Measurements from ENCODE around the gene PARD3.

PARD3 gene

GRCh38 chr10:34169131-34169530 lies 646.0 kb downstream of the PARD3 start:
- DNase-seq, result no peak

- DNase-seq, result no peak
Measured at GRCh38 chr10:34168439-34168838, 646.7 kb downstream of the PARD3 start.

GRCh38 chr10:34166823-34167222 lies 648.3 kb downstream of the PARD3 start:
- DNase-seq, result no peak

GRCh38 chr10:34166354-34166753 lies 648.7 kb downstream of the PARD3 start:
- no peak for DNase-seq

GRCh38 chr10:34164029-34164428 lies 651.1 kb downstream of the PARD3 start:
- DNase-seq, result no peak

GRCh38 chr10:34163075-34163905 lies 651.8 kb downstream of the PARD3 start:
- DNase-seq, result no peak

GRCh38 chr10:34161777-34162370 lies 653.2 kb downstream of the PARD3 start:
- DNase-seq, result no peak

- DNase-seq, result no peak
Measured at GRCh38 chr10:34160595-34160994, 654.5 kb downstream of the PARD3 start.

- peak; percentile 72 for DNase-seq
Measured at GRCh38 chr10:34157501-34157900, 657.6 kb downstream of the PARD3 start.

GRCh38 chr10:34156781-34157425 lies 658.2 kb downstream of the PARD3 start:
- peak; percentile 77 for DNase-seq

GRCh38 chr10:34155812-34156211 lies 659.3 kb downstream of the PARD3 start:
- DNase-seq, result no peak

- no peak for DNase-seq
Measured at GRCh38 chr10:34154383-34154900, 660.7 kb downstream of the PARD3 start.

GRCh38 chr10:34153663-34154382 lies 661.3 kb downstream of the PARD3 start:
- no peak for DNase-seq

- no peak for DNase-seq
Measured at GRCh38 chr10:34152434-34152833, 662.7 kb downstream of the PARD3 start.

- no peak for DNase-seq
Measured at GRCh38 chr10:34151931-34152330, 663.2 kb downstream of the PARD3 start.

- no peak for DNase-seq
Measured at GRCh38 chr10:34151481-34151880, 663.6 kb downstream of the PARD3 start.

- no peak for DNase-seq
Measured at GRCh38 chr10:34150103-34150502, 665.0 kb downstream of the PARD3 start.

- DNase-seq, result no peak
Measured at GRCh38 chr10:34148305-34148657, 666.8 kb downstream of the PARD3 start.

- DNase-seq, result no peak
Measured at GRCh38 chr10:34147641-34148304, 667.3 kb downstream of the PARD3 start.

GRCh38 chr10:34145715-34146114 lies 669.4 kb downstream of the PARD3 start:
- DNase-seq, result peak; percentile 53

- no peak for DNase-seq
Measured at GRCh38 chr10:34143466-34143865, 671.6 kb downstream of the PARD3 start.

GRCh38 chr10:34141032-34141680 lies 673.9 kb downstream of the PARD3 start:
- no peak for DNase-seq
